HEK293 (cell line): ENCODE results near the gene DERL2.
A peak's percentile ranks its signal among the peaks of the same experiment; 100 is the strongest.

Experiments used
- CTCF ChIA-PET: fragments of 350-600 bp; formaldehyde crosslinking; extraction: SDS; loops from one replicate; lab custom pipeline; 2021; ENCODE audit warnings: antibody characterized with exemption; lab: Yijun Ruan, JAX
- POLR2A ChIA-PET: fragments of 300-600 bp; formaldehyde crosslinking; extraction: SDS; loops from one replicate; lab custom pipeline; 2020; ENCODE audit warnings: antibody characterized with exemption, inconsistent platforms; lab: Yijun Ruan, JAX
- H3K27ac ChIP-seq: fragments of 200-500 bp; sonication (Bioruptor generic); 2 replicates; pipeline ENCODE4 v1.5.1; 2014; ENCODE audit warnings: low read depth, low read length, control low read depth, inconsistent platforms; ENCODE audit errors: extremely low read depth
- H3K36me3 ChIP-seq, 2 experiments: fragments of 200-500 bp in 1 of 2; sonication (Bioruptor generic) in 1 of 2; 1 replicate in 1 of 2; 2 replicates in 1 of 2; pipeline ENCODE4 v1.5.1; 2014 to 2017; ENCODE audit warnings: inconsistent platforms in 2 of 2, low read length in 2 of 2; ENCODE audit not compliant: control insufficient read depth in 2 of 2, insufficient read depth in 1 of 2
- H3K4me1 ChIP-seq: fragments of 200-500 bp; sonication (Bioruptor generic); 2 replicates; pipeline ENCODE4 v1.5.1; 2014; ENCODE audit warnings: mild to moderate bottlenecking, low read length, inconsistent platforms; ENCODE audit not compliant: control insufficient read depth, insufficient read depth
- H3K4me3 ChIP-seq: 2 replicates; pipeline ENCODE4 v1.5.1; 2011; ENCODE audit warnings: low read depth, mild to moderate bottlenecking, control low read depth, low read length, moderate library complexity
- H3K9me3 ChIP-seq: fragments of 200-500 bp; sonication (Bioruptor generic); 2 replicates; pipeline ENCODE4 v1.5.1; 2014; ENCODE audit warnings: low read depth, low read length, inconsistent platforms; ENCODE audit not compliant: control insufficient read depth, insufficient read depth
- HIC1 ChIP-seq: fragments of 450-650 bp; formaldehyde crosslinking; IDR thresholded peaks from 2 replicates; pipeline ENCODE4 v1.5.1; 2016; ENCODE audit warnings: missing biosample characterization, missing genetic modification characterization
- KLF1 ChIP-seq: fragments of 450-650 bp; formaldehyde crosslinking; IDR thresholded peaks from 2 replicates; pipeline ENCODE4 v1.5.1; 2016; ENCODE audit warnings: missing biosample characterization, missing genetic modification characterization
- KLF8 ChIP-seq: fragments of 450-650 bp; formaldehyde crosslinking; IDR thresholded peaks from 2 replicates; pipeline ENCODE4 v1.5.1; 2016; ENCODE audit warnings: missing biosample characterization, missing genetic modification characterization
- MYNN ChIP-seq: fragments of 450-650 bp; formaldehyde crosslinking; IDR thresholded peaks from 2 replicates; pipeline ENCODE4 v1.5.1; 2016; ENCODE audit warnings: missing biosample characterization, missing genetic modification characterization, borderline replicate concordance
- SP2 ChIP-seq: fragments of 450-650 bp; formaldehyde crosslinking; IDR thresholded peaks from 2 replicates; pipeline ENCODE4 v1.5.1; 2016; ENCODE audit warnings: missing biosample characterization, missing genetic modification characterization
- TRIM28 ChIP-seq: IDR thresholded peaks from 2 replicates; pipeline ENCODE4 v1.6.1; 2011; ENCODE audit warnings: low read length, control low read depth, borderline replicate concordance
- ZBTB17 ChIP-seq: fragments of 450-650 bp; formaldehyde crosslinking; IDR thresholded peaks from 2 replicates; pipeline ENCODE4 v1.5.1; 2016; ENCODE audit warnings: missing biosample characterization, missing genetic modification characterization
- ZBTB20 ChIP-seq: fragments of 450-650 bp; formaldehyde crosslinking; IDR thresholded peaks from 2 replicates; pipeline ENCODE4 v1.5.1; 2016; ENCODE audit warnings: missing biosample characterization, missing genetic modification characterization
- ZBTB48 ChIP-seq: fragments of 450-650 bp; formaldehyde crosslinking; IDR thresholded peaks from 2 replicates; pipeline ENCODE4 v1.5.1; 2016; ENCODE audit warnings: missing biosample characterization, missing genetic modification characterization
- ZNF184 ChIP-seq: fragments of 450-650 bp; IDR thresholded peaks from 2 replicates; pipeline ENCODE4 v1.5.1; 2018; ENCODE audit warnings: missing biosample characterization, mild to moderate bottlenecking, missing genetic modification characterization
- ZNF239 ChIP-seq: fragments of 450-650 bp; formaldehyde crosslinking; IDR thresholded peaks from 2 replicates; pipeline ENCODE4 v1.5.1; 2016; ENCODE audit warnings: missing biosample characterization, missing genetic modification characterization
- ZNF24 ChIP-seq: fragments of 450-650 bp; formaldehyde crosslinking; IDR thresholded peaks from 2 replicates; pipeline ENCODE4 v1.5.1; 2016; ENCODE audit warnings: missing biosample characterization, missing genetic modification characterization
- ZNF366 ChIP-seq: fragments of 450-650 bp; formaldehyde crosslinking; conservative IDR thresholded peaks from 2 replicates; pipeline ENCODE4 v1.5.1; 2016; ENCODE audit warnings: missing biosample characterization, missing genetic modification characterization
- ZNF416 ChIP-seq: fragments of 450-650 bp; formaldehyde crosslinking; IDR thresholded peaks from 2 replicates; pipeline ENCODE4 v1.5.1; 2016; ENCODE audit warnings: missing biosample characterization, missing genetic modification characterization
- ZNF558 ChIP-seq: fragments of 450-650 bp; formaldehyde crosslinking; IDR thresholded peaks from 2 replicates; pipeline ENCODE4 v1.5.1; 2016; ENCODE audit warnings: missing biosample characterization, missing genetic modification characterization
- ZNF639 ChIP-seq: fragments of 450-650 bp; formaldehyde crosslinking; IDR thresholded peaks from 2 replicates; pipeline ENCODE4 v1.5.1; 2016; ENCODE audit warnings: missing biosample characterization, missing genetic modification characterization
- ZNF837 ChIP-seq: fragments of 450-650 bp; formaldehyde crosslinking; IDR thresholded peaks from 2 replicates; pipeline ENCODE4 v1.5.1; 2016; ENCODE audit warnings: missing biosample characterization, missing genetic modification characterization
- ZSCAN16 ChIP-seq: fragments of 450-650 bp; formaldehyde crosslinking; IDR thresholded peaks from 2 replicates; pipeline ENCODE4 v1.5.1; 2016; ENCODE audit warnings: missing biosample characterization, missing genetic modification characterization
- ZSCAN4 ChIP-seq: fragments of 450-650 bp; formaldehyde crosslinking; IDR thresholded peaks from 2 replicates; pipeline ENCODE4 v1.5.1; 2017; ENCODE audit warnings: missing biosample characterization, missing genetic modification characterization
- TF ChIP-seq, protein P1 (sequence below): fragments of 450-650 bp; formaldehyde crosslinking; conservative IDR thresholded peaks from 2 replicates; pipeline ENCODE4 v1.5.1; 2016; ENCODE audit warnings: low read depth, missing biosample characterization, missing genetic modification characterization

DERL2 gene

GRCh38 chr17:5526821-5527598 lies 41.0 kb upstream of the DERL2 start (continued):
- TF ChIP-seq ZNF24 (tag by site-specific recombination), result peak; percentile 71; the same call in 1 of the 2 replicates
- no peak for TF ChIP-seq MYNN (tag by site-specific recombination)
- TF ChIP-seq TRIM28, result peak; percentile 67; the same call in 1 of the 2 replicates
- 0 out of 2 replicates have a peak, but pooled peaks have one; percentile 48 for TF ChIP-seq ZNF184 (tag by site-specific recombination)
- TF ChIP-seq ZBTB20, result peak; percentile 45; the same call in 1 of the 2 replicates
- peak; percentile 82; the same call in 1 of the 2 replicates for TF ChIP-seq ZNF558 (tag by site-specific recombination)
- TF ChIP-seq ZNF366, result peak; percentile 57
- TF ChIP-seq SP2 (tag by site-specific recombination), result peak; percentile 47; the same call in 1 of the 2 replicates
- peak; percentile 35; the same call in 1 of the 2 replicates for TF ChIP-seq ZBTB48 (tag by site-specific recombination)
- TF ChIP-seq, protein P1, sequence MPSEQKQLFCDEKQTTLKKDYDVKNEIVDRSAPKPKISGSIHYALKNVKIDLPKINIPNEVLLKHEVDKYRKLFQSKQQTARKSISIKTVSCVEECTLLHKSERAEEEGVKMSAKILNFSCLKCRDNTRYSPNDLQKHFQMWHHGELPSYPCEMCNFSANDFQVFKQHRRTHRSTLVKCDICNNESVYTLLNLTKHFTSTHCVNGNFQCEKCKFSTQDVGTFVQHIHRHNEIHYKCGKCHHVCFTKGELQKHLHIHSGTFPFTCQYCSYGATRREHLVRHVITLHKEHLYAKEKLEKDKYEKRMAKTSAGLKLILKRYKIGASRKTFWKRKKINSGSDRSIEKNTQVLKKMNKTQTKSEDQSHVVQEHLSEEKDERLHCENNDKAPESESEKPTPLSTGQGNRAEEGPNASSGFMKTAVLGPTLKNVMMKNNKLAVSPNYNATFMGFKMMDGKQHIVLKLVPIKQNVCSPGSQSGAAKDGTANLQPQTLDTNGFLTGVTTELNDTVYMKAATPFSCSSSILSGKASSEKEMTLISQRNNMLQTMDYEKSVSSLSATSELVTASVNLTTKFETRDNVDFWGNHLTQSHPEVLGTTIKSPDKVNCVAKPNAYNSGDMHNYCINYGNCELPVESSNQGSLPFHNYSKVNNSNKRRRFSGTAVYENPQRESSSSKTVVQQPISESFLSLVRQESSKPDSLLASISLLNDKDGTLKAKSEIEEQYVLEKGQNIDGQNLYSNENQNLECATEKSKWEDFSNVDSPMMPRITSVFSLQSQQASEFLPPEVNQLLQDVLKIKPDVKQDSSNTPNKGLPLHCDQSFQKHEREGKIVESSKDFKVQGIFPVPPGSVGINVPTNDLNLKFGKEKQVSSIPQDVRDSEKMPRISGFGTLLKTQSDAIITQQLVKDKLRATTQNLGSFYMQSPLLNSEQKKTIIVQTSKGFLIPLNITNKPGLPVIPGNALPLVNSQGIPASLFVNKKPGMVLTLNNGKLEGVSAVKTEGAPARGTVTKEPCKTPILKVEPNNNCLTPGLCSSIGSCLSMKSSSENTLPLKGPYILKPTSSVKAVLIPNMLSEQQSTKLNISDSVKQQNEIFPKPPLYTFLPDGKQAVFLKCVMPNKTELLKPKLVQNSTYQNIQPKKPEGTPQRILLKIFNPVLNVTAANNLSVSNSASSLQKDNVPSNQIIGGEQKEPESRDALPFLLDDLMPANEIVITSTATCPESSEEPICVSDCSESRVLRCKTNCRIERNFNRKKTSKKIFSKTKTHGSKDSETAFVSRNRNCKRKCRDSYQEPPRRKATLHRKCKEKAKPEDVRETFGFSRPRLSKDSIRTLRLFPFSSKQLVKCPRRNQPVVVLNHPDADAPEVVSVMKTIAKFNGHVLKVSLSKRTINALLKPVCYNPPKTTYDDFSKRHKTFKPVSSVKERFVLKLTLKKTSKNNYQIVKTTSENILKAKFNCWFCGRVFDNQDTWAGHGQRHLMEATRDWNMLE (tag by site-specific recombination), result 0 out of 2 replicates have a peak, but pooled peaks have one; percentile 39
- TF ChIP-seq KLF1, result 0 out of 2 replicates have a peak, but pooled peaks have one; percentile 16
- peak; percentile 64; the same call in 1 of the 2 replicates for TF ChIP-seq HIC1
- TF ChIP-seq KLF8 (tag by site-specific recombination), result peak; percentile 40; the same call in 1 of the 2 replicates
- peak; percentile 87 for TF ChIP-seq ZNF639 (tag by site-specific recombination)
- no peak for TF ChIP-seq ZNF239
- TF ChIP-seq ZBTB17 (tag by site-specific recombination), result peak; percentile 56; the same call in 1 of the 2 replicates

- Histone ChIP-seq H3K36me3 (no peaks in the 10 kb centered on the region), H3K27ac (no peak overlapping the region), H3K4me3 (no peak overlapping the region), H3K9me3 (no peaks in the 10 kb centered on the region), H3K4me1 (peaks cover 8% of the 10 kb centered on the region; the same call in 1 of the 2 replicates)
- ChIA-PET POLR2A (no interaction called here), CTCF (interaction anchor here (0.7 to 1.7 kb wide), 2 partner anchors 8 to 69 kb away, joined by 3 to 5 read pairs; no protein-coding TSS in a partner anchor)
- TF ChIP-seq ZNF416, result no peak
- TF ChIP-seq ZBTB17 (tag by site-specific recombination), result no peak
- TF ChIP-seq ZSCAN4 (tag by site-specific recombination), result no peak
- TF ChIP-seq, protein P1 (tag by site-specific recombination), result no peak
- no peak for TF ChIP-seq ZNF837 (tag by site-specific recombination)
- no peak for TF ChIP-seq ZSCAN16 (tag by site-specific recombination)
Observed at GRCh38 chr17:5523249-5523648, 37.3 kb upstream of the DERL2 start.
